HepG2 (cell line): ENCODE measurements around the gene C20orf204. TPM values are rescaled to one million over a fixed set of nuclear protein-coding genes. Genes with fewer than 3 reads are reported as not detected.
A peak's percentile ranks its signal among the peaks of the same experiment; 100 is the strongest.

Experiments used
- FOXA1 ChIP-seq, 2 experiments: fragments of 450-650 bp in 1 of 2; sonication (generic) in 1 of 2; formaldehyde crosslinking in 1 of 2; IDR thresholded peaks; 2 replicates each; pipeline versions ENCODE4 v1.4.0 to v1.6.1; 2016 to 2020; ENCODE audit warnings: missing genetic modification reagents in 1 of 2
- FUBP1 ChIP-seq: sonication (generic); formaldehyde crosslinking; IDR thresholded peaks from 2 replicates; pipeline ENCODE4 v1.5.1; 2020; ENCODE audit warnings: missing genetic modification reagents, mild to moderate bottlenecking, borderline replicate concordance
- HIVEP1 ChIP-seq: sonication (generic); formaldehyde crosslinking; IDR thresholded peaks from 2 replicates; pipeline ENCODE4 v1.4.0; 2020; ENCODE audit warnings: mild to moderate bottlenecking, missing genetic modification reagents
- MED1 ChIP-seq: sonication (generic); formaldehyde crosslinking; IDR thresholded peaks from 2 replicates; pipeline ENCODE4 v1.4.0; 2020; ENCODE audit warnings: missing genetic modification reagents
- RXRA ChIP-seq: sonication (generic); formaldehyde crosslinking; IDR thresholded peaks from 2 replicates; pipeline ENCODE4 v1.5.1; 2020; ENCODE audit warnings: missing genetic modification reagents
- SKI ChIP-seq: fragments of 450-650 bp; IDR thresholded peaks from one replicate; pipeline ENCODE4 v1.6.1; 2018; ENCODE audit warnings: mild to moderate bottlenecking; ENCODE audit not compliant: partially characterized antibody
- SMARCE1 ChIP-seq: fragments of 450-650 bp; IDR thresholded peaks from 2 replicates; pipeline ENCODE4 v1.6.1; 2017; ENCODE audit warnings: borderline replicate concordance
- SRY ChIP-seq: sonication (generic); formaldehyde crosslinking; IDR thresholded peaks from 2 replicates; pipeline ENCODE4 v1.8.0; 2022; ENCODE audit warnings: mild to moderate bottlenecking, missing genetic modification reagents
- THAP9 ChIP-seq: sonication (generic); formaldehyde crosslinking; IDR thresholded peaks from 2 replicates; pipeline ENCODE4; 2020; ENCODE audit warnings: missing genetic modification reagents, mild to moderate bottlenecking, borderline replicate concordance
- TMF1 ChIP-seq: sonication (generic); formaldehyde crosslinking; IDR thresholded peaks from 2 replicates; pipeline ENCODE4 v1.8.1; 2022; ENCODE audit warnings: low read depth, missing genetic modification reagents
- ZBTB34 ChIP-seq: sonication (generic); formaldehyde crosslinking; IDR thresholded peaks from 2 replicates; pipeline ENCODE4 v1.8.0; 2022; ENCODE audit warnings: mild to moderate bottlenecking, missing genetic modification reagents
- ZBTB37 ChIP-seq: sonication (generic); formaldehyde crosslinking; IDR thresholded peaks from 2 replicates; pipeline ENCODE4 v1.4.0; 2020; ENCODE audit warnings: mild to moderate bottlenecking, missing genetic modification reagents
- ZFP62 ChIP-seq: sonication (generic); formaldehyde crosslinking; IDR thresholded peaks from 2 replicates; pipeline ENCODE4 v1.4.0; 2020; ENCODE audit warnings: missing genetic modification reagents
- ZFP91 ChIP-seq: sonication (generic); formaldehyde crosslinking; IDR thresholded peaks from 2 replicates; pipeline ENCODE4 v1.9.0; 2022; ENCODE audit warnings: missing genetic modification reagents, mild to moderate bottlenecking, borderline replicate concordance
- ZIK1 ChIP-seq: sonication (generic); formaldehyde crosslinking; IDR thresholded peaks from 2 replicates; pipeline ENCODE4 v1.5.0; 2020; ENCODE audit warnings: mild to moderate bottlenecking, low read depth, missing genetic modification reagents, borderline replicate concordance
- ZNF282 ChIP-seq: fragments of 450-650 bp; IDR thresholded peaks from 2 replicates; pipeline ENCODE4 v1.6.1; 2018; ENCODE audit not compliant: partially characterized antibody
- ZNF335 ChIP-seq: sonication (generic); formaldehyde crosslinking; IDR thresholded peaks from 2 replicates; pipeline ENCODE4 v1.4.0; 2020; ENCODE audit warnings: missing genetic modification reagents
- ZNF501 ChIP-seq: sonication (generic); formaldehyde crosslinking; IDR thresholded peaks from 2 replicates; pipeline ENCODE4 v1.5.1; 2020; ENCODE audit warnings: mild to moderate bottlenecking, moderate library complexity, missing genetic modification reagents
- polyA plus RNA-seq, 8 experiments: library from polyadenylated mRNA; depleted of rRNA in 3 of 8; stranded (reverse) in 7 of 8; unstranded in 1 of 8; fragments of >200 nt; fragmentation: Illumina TruSeq in 4 of 8; extraction: Trizol in 4 of 8; gene quantifications; 2 replicates each; pipeline versions ENCODE4 v1.2.1 to v1.2.3, GENCODE V29; 2011 to 2016; ENCODE audit warnings: low read depth in 4 of 8, missing spikeins in 1 of 8, mixed read lengths in 1 of 8; ENCODE audit not compliant: insufficient read depth in 1 of 8
- total RNA-seq, 5 experiments: library from RNA; depleted of rRNA; stranded (reverse); fragments of >200 nt; fragmentation: Illumina TruSeq; extraction: Trizol; gene quantifications; 2 replicates each; pipeline ENCODE4 v1.2.3, GENCODE V29; 2016; ENCODE audit warnings: low read depth in 1 of 5

The C20orf204 gene
- total and polyA plus RNA-seq, 2 of the 13 experiments (the other 11 are each of a cell fraction or from before 2014, with no cell fraction given): 22.1 to 80.0 TPM

- no peak for TF ChIP-seq SKI
- TF ChIP-seq ZFP62 (CRISPR knock-in tag): 0 out of 2 replicates have a peak, but pooled peaks have one; percentile 45
- TF ChIP-seq ZNF335 (CRISPR knock-in tag): peak; percentile 85; the same call in 1 of the 2 replicates
- no peak for TF ChIP-seq FOXA1 (IDR thresholded peaks at IDR 0.05)
- TF ChIP-seq FOXA1 (CRISPR knock-in tag; IDR thresholded peaks at IDR 0.05): 0 out of 2 replicates have a peak, but pooled peaks have one; percentile 1
- no peak; the same call in none of the 2 replicates for TF ChIP-seq THAP9 (CRISPR knock-in tag)
- TF ChIP-seq TMF1: no peak
- no peak for TF ChIP-seq SRY (CRISPR knock-in tag)
- TF ChIP-seq RXRA: peak; percentile 82
- no peak for TF ChIP-seq HIVEP1 (CRISPR knock-in tag)
- TF ChIP-seq ZIK1 (CRISPR knock-in tag): peak; percentile 76
- TF ChIP-seq ZNF501 (CRISPR knock-in tag): peak; percentile 90
- TF ChIP-seq ZNF282: no peak
- TF ChIP-seq FUBP1 (CRISPR knock-in tag): no peak; the same call in 1 of the 2 replicates
- peak; percentile 96 for TF ChIP-seq ZBTB34
- peak; percentile 86 for TF ChIP-seq ZFP91 (CRISPR knock-in tag)
- peak; percentile 85 for TF ChIP-seq MED1 (CRISPR knock-in tag)
- TF ChIP-seq SMARCE1: no peak
- 0 out of 2 replicates have a peak, but pooled peaks have one; percentile 2 for TF ChIP-seq ZBTB37 (CRISPR knock-in tag)
Measured at GRCh38 chr20:64050261-64051032, 14.5 kb downstream of the C20orf204 start (continued).
